Measurements from ENCODE around the gene PHOX2B.

PHOX2B gene

DNA sequence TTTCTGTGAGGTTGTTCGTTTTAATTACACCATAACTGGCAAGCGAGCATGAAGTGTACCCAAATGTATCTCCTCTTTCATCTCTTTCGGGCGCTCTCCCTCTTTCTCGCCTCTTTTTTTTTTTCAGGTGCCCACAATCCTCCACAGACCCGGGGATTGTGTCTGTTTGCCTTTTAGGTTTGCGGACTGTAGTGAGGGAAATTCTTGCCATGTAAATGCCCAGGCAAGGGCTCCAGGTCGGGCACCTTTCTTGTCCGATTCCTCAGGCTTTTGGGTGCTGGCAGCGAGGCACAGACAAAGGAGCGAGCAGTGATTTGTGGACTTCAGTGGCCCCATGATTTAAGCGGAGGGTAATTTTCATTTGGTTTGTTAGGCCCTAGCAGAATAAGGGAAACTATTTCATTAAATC, 1.1 kb upstream of the PHOX2B start:
- DNase-seq (ENCODE audit: low spot score) (no peak), ATAC-seq (ENCODE audit: low read depth) (no peak)
- H3K27ac ChIP-seq (ENCODE audit: poor library complexity, severe bottlenecking), result no peak overlapping the region
- no peaks in the 10 kb centered on the region for H3K36me3 ChIP-seq (ENCODE audit: low read depth)
- TF ChIP-seq, protein P1, sequence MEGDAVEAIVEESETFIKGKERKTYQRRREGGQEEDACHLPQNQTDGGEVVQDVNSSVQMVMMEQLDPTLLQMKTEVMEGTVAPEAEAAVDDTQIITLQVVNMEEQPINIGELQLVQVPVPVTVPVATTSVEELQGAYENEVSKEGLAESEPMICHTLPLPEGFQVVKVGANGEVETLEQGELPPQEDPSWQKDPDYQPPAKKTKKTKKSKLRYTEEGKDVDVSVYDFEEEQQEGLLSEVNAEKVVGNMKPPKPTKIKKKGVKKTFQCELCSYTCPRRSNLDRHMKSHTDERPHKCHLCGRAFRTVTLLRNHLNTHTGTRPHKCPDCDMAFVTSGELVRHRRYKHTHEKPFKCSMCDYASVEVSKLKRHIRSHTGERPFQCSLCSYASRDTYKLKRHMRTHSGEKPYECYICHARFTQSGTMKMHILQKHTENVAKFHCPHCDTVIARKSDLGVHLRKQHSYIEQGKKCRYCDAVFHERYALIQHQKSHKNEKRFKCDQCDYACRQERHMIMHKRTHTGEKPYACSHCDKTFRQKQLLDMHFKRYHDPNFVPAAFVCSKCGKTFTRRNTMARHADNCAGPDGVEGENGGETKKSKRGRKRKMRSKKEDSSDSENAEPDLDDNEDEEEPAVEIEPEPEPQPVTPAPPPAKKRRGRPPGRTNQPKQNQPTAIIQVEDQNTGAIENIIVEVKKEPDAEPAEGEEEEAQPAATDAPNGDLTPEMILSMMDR (IDR thresholded peaks at IDR 0.05; ENCODE audit: poor library complexity, severe bottlenecking), result no peak
- no peaks in the 10 kb centered on the region for H3K4me1 ChIP-seq (ENCODE audit: insufficient read depth, poor library complexity, severe bottlenecking)
- H3K4me3 ChIP-seq (ENCODE audit: severe bottlenecking), result no peak overlapping the region
- peaks cover 99% of the 10 kb centered on the region for H3K27me3 ChIP-seq (ENCODE audit: insufficient read depth, poor library complexity, severe bottlenecking)
- no peaks in the 10 kb centered on the region for H3K9me3 ChIP-seq (ENCODE audit: severe bottlenecking)

DNA sequence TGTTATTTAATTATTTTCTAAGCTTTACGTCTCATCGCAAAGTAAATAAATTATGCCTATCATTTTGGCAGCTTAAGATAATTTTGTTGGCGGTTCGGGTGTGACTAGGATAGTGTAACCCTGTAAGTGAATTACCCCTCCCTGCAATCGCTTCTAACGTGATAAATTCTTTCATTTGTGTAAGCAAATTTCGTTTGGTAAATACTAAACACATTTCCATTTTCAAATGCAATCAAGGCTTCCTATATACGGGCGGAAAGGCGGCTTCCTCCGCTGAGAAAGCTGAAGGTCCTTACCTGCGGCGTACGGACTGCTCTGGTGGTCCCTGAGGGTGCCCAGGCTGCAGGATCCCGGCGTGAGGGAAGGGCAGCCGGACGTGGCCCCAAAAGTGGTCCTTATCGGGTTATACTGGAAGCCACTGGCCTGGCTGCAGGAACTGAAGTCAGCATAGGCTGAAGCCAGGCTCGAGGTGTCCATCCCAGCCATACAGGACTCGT, 403 bp downstream of the PHOX2B start:
- no peaks in the 10 kb centered on the region for H3K4me1 ChIP-seq (ENCODE audit: insufficient read depth, poor library complexity, severe bottlenecking)
- ATAC-seq (ENCODE audit: low read depth) (no peak), DNase-seq (ENCODE audit: low spot score) (no peak)
- no peaks in the 10 kb centered on the region for H3K36me3 ChIP-seq (ENCODE audit: low read depth)
- TF ChIP-seq, protein P1 (IDR thresholded peaks at IDR 0.05; ENCODE audit: poor library complexity, severe bottlenecking), result no peak
- H3K4me3 ChIP-seq (ENCODE audit: severe bottlenecking), result no peak overlapping the region
- H3K27me3 ChIP-seq (ENCODE audit: insufficient read depth, poor library complexity, severe bottlenecking), result peaks cover 97% of the 10 kb centered on the region
- no peak overlapping the region for H3K27ac ChIP-seq (ENCODE audit: poor library complexity, severe bottlenecking)
- no peaks in the 10 kb centered on the region for H3K9me3 ChIP-seq (ENCODE audit: severe bottlenecking)

DNA sequence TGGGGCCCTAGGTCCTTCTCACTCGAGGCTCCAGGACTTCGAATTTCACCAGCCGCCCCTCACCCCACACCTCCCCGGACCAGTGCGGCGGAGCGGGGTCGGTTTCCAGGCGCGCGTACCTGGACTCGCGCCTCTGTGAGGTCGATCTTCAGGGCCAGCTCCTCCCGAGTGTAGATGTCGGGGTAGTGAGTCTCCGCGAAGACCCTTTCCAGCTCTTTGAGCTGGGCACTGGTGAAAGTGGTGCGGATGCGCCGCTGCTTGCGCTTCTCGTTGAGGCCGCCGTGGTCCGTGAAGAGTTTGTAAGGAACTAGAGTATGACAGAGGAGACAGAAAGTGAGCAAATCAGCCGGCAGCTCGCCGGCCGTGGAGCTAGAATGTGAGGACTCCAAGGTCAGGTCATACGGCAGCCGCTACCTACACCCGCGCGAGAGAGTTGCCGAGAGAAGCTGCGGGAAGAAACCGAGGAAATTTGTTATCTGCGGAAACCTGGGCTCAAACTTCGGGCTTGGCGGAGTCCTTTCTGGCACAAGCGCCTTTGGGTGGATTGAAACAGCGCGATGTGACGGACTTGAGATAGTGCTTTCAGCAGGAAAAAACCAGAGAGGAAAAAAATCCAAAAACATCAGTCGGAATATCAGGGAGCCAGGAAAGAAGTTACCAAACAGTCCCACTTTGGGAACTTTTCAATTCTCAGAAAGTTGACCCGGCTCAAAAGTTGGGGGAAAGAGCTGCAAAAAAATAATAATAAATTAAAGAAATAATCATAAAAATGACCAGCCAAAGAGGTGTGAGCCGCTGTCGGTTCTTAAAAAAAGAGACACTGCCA, 1.1 kb downstream of the PHOX2B start:
- TF ChIP-seq, protein P1 (IDR thresholded peaks at IDR 0.05; ENCODE audit: poor library complexity, severe bottlenecking), result no peak
- Histone ChIP-seq H3K27ac (ENCODE audit: poor library complexity, severe bottlenecking) (no peak overlapping the region), H3K4me3 (ENCODE audit: severe bottlenecking) (no peak overlapping the region), H3K9me3 (ENCODE audit: severe bottlenecking) (no peaks in the 10 kb centered on the region), H3K27me3 (ENCODE audit: insufficient read depth, poor library complexity, severe bottlenecking) (peaks cover 94% of the 10 kb centered on the region), H3K36me3 (ENCODE audit: low read depth) (no peaks in the 10 kb centered on the region), H3K4me1 (ENCODE audit: insufficient read depth, poor library complexity, severe bottlenecking) (no peaks in the 10 kb centered on the region)
- ATAC-seq (ENCODE audit: low read depth), result no peak
- no peak for DNase-seq (ENCODE audit: low spot score)

DNA sequence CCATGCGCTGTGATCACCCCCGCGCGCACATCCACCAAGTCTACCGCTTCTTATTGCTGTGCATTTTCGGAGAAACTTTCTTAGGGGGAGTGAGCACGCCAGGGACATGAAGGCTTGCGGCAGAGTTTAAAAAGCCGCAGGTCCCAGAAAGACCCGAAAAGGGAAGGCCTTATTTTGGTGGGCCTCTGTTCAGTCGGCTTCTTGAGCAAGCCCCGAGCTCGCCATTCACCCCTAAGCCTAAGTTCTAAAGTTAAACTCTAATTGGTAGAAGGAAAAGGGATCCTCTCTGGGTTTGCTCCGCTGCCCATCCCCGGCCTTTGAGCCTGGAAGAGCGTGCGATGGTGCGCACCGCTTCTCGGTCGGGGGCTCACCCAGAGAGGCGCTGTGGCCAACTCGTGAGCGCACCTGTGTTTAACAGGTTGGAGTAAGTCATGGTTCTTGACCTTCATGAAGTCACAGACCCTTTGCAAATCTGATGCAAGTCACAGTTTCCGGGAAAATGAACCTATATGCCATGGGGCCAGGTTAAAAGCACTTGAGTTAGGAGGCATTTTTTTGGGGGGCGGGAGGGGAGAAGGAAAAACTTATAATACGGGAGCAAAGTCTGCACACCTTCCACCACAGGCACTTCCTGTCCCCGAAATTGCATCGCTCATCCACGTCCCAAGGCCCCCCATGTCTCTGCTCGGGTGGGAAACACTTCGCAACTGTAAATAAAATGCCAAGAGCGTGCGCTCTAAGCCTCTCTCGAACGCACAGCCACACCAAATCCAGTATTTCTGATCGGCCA, 1.9 kb downstream of the PHOX2B start:
- Histone ChIP-seq H3K4me3 (ENCODE audit: severe bottlenecking) (no peak overlapping the region), H3K27ac (ENCODE audit: poor library complexity, severe bottlenecking) (no peak overlapping the region), H3K27me3 (ENCODE audit: insufficient read depth, poor library complexity, severe bottlenecking) (peaks cover 86% of the 10 kb centered on the region), H3K9me3 (ENCODE audit: severe bottlenecking) (no peaks in the 10 kb centered on the region), H3K36me3 (ENCODE audit: low read depth) (no peaks in the 10 kb centered on the region), H3K4me1 (ENCODE audit: insufficient read depth, poor library complexity, severe bottlenecking) (no peaks in the 10 kb centered on the region)
- TF ChIP-seq, protein P1 (IDR thresholded peaks at IDR 0.05; ENCODE audit: poor library complexity, severe bottlenecking), result no peak
- DNase-seq (ENCODE audit: low spot score), result no peak
- ATAC-seq (ENCODE audit: low read depth), result no peak

Data from RWPE2 (cell line).